WTC11 (cell line): Measurements from ENCODE around the gene TSPAN9. TPM values are rescaled to one million over a fixed set of nuclear protein-coding genes. Genes with fewer than 3 reads are reported as not detected.

Source experiments
- ATAC-seq: fragments of 200-7000 bp; cut with Tn5 transposase; 2 replicates; pipeline ENCODE4 v1.10.0; 2021; ENCODE audit warnings: mild to moderate bottlenecking, moderate library complexity
- CTCF ChIA-PET: fragments of 300-600 bp; sonication (Branson Sonifier 250); formaldehyde crosslinking; loops from one replicate; lab custom pipeline; 2021; ENCODE audit warnings: antibody characterized with exemption; lab: Charles Lee
- POLR2A ChIA-PET: fragments of 350-600 bp; sonication (Branson Sonifier 250); formaldehyde crosslinking; loops from one replicate; lab custom pipeline; 2021; ENCODE audit warnings: antibody characterized with exemption; lab: Charles Lee
- DNase-seq: peaks from one replicate; pipeline ENCODE4 v3.0.0; 2021; ENCODE audit warnings: low spot score
- H3K27ac Mint-ChIP-seq: 2 replicates; pipeline ENCODE4 v1.8.0; 2021; ENCODE audit warnings: mixed read lengths
- H3K27me3 Mint-ChIP-seq: 2 replicates; pipeline ENCODE4 v1.8.0; 2021; ENCODE audit warnings: low read depth, mild to moderate bottlenecking, moderate library complexity, mixed read lengths
- H3K36me3 Mint-ChIP-seq: 2 replicates; pipeline ENCODE4 v1.8.0; 2021; ENCODE audit warnings: mixed read lengths
- H3K4me1 Mint-ChIP-seq: 2 replicates; pipeline ENCODE4 v1.8.0; 2022; ENCODE audit warnings: mixed read lengths
- H3K4me3 Mint-ChIP-seq: 2 replicates; pipeline ENCODE4 v1.8.0; 2021; ENCODE audit warnings: mild to moderate bottlenecking, moderate library complexity, mixed read lengths
- H3K9me3 Mint-ChIP-seq: 2 replicates; pipeline ENCODE4 v1.8.0; 2021; ENCODE audit warnings: mixed read lengths
- ATF3 ChIP-seq: sonication (generic); formaldehyde crosslinking; conservative IDR thresholded peaks from 2 replicates; pipeline ENCODE4 v1.8.1; 2022; ENCODE audit warnings: mild to moderate bottlenecking, missing genetic modification reagents
- EMX1 ChIP-seq: fragments of 250-450 bp; sonication (Bioruptor Pico); IDR thresholded peaks from 2 replicates; pipeline ENCODE4 v1.8.0; 2021; ENCODE audit warnings: mild to moderate bottlenecking
- GTF2I ChIP-seq: fragments of 250-450 bp; sonication (Bioruptor Pico); conservative IDR thresholded peaks from 2 replicates; pipeline ENCODE4 v1.4.0; 2021; ENCODE audit warnings: mild to moderate bottlenecking
- IRF1 ChIP-seq: sonication (generic); formaldehyde crosslinking; IDR thresholded peaks from 2 replicates; pipeline ENCODE4 v1.8.0; 2023; ENCODE audit warnings: missing genetic modification reagents
- IRF2 ChIP-seq: sonication (generic); formaldehyde crosslinking; IDR thresholded peaks from 2 replicates; pipeline ENCODE4 v1.8.0; 2022; ENCODE audit warnings: low read depth, missing genetic modification reagents, borderline replicate concordance
- JAZF1 ChIP-seq: fragments of 250-450 bp; sonication (Bioruptor Pico); IDR thresholded peaks from 2 replicates; pipeline ENCODE4 v1.9.0; 2021; ENCODE audit warnings: moderate library complexity, mild to moderate bottlenecking, inconsistent platforms
- JUN ChIP-seq: sonication (generic); formaldehyde crosslinking; IDR thresholded peaks from 2 replicates; pipeline ENCODE4 v1.8.0; 2023; ENCODE audit warnings: mild to moderate bottlenecking, missing genetic modification reagents
- MAX ChIP-seq: sonication (generic); formaldehyde crosslinking; IDR thresholded peaks from 2 replicates; pipeline ENCODE4 v1.8.0; 2022; ENCODE audit warnings: mild to moderate bottlenecking, missing genetic modification reagents
- MXD4 ChIP-seq: fragments of 250-450 bp; sonication (Bioruptor Pico); IDR thresholded peaks from 2 replicates; pipeline ENCODE4 v1.8.0; 2021; ENCODE audit warnings: mild to moderate bottlenecking, moderate library complexity, borderline replicate concordance
- NFE2L1 ChIP-seq: sonication (generic); formaldehyde crosslinking; IDR thresholded peaks from 2 replicates; pipeline ENCODE4 v1.8.1; 2023; ENCODE audit warnings: missing genetic modification reagents
- NFYB ChIP-seq: sonication (generic); formaldehyde crosslinking; conservative IDR thresholded peaks from 2 replicates; pipeline ENCODE4 v1.8.0; 2022; ENCODE audit warnings: low read depth, missing genetic modification reagents
- NR3C1 ChIP-seq: sonication (generic); formaldehyde crosslinking; conservative IDR thresholded peaks from 2 replicates; pipeline ENCODE4 v1.8.1; 2023; ENCODE audit warnings: low read depth, mild to moderate bottlenecking, missing genetic modification reagents
- SOX15 ChIP-seq: fragments of 250-450 bp; sonication (Bioruptor Pico); IDR thresholded peaks from 2 replicates; pipeline ENCODE4 v1.9.0; 2021; ENCODE audit warnings: mild to moderate bottlenecking
- TEAD1 ChIP-seq: sonication (generic); formaldehyde crosslinking; IDR thresholded peaks from 2 replicates; pipeline ENCODE4 v1.8.0; 2022; ENCODE audit warnings: mild to moderate bottlenecking, missing genetic modification reagents
- USF1 ChIP-seq: sonication (generic); formaldehyde crosslinking; IDR thresholded peaks from 2 replicates; pipeline ENCODE4 v1.8.0; 2022; ENCODE audit warnings: mild to moderate bottlenecking, missing genetic modification reagents
- ZBTB21 ChIP-seq: sonication (generic); formaldehyde crosslinking; IDR thresholded peaks from 2 replicates; pipeline ENCODE4 v1.8.1; 2023; ENCODE audit warnings: mild to moderate bottlenecking, missing genetic modification reagents, borderline replicate concordance
- ZNF121 ChIP-seq: sonication (generic); formaldehyde crosslinking; IDR thresholded peaks from 2 replicates; pipeline ENCODE4 v1.8.0; 2023; ENCODE audit warnings: missing genetic modification reagents
- ZNF232 ChIP-seq: sonication (generic); formaldehyde crosslinking; IDR thresholded peaks from 2 replicates; pipeline ENCODE4 v1.8.0; 2022; ENCODE audit warnings: mild to moderate bottlenecking, missing genetic modification reagents
- ZNF263 ChIP-seq: sonication (generic); formaldehyde crosslinking; IDR thresholded peaks from 2 replicates; pipeline ENCODE4 v1.8.1; 2022; ENCODE audit warnings: low read depth, mild to moderate bottlenecking, moderate library complexity, missing genetic modification reagents
- ZNF317 ChIP-seq: sonication (generic); formaldehyde crosslinking; IDR thresholded peaks from 2 replicates; pipeline ENCODE4 v1.8.1; 2023; ENCODE audit warnings: low read depth, mild to moderate bottlenecking, moderate library complexity, missing genetic modification reagents, borderline replicate concordance
- ZNF512 ChIP-seq: sonication (generic); formaldehyde crosslinking; IDR thresholded peaks from 2 replicates; pipeline ENCODE4 v1.8.1; 2022; ENCODE audit warnings: missing genetic modification reagents, borderline replicate concordance
- total RNA-seq: library from RNA; stranded (reverse); gene quantifications from 3 replicates; pipeline ENCODE4 v1.2.3, GENCODE V29; 2021

The TSPAN9 gene
- total RNA-seq, 1 experiment from 2014 or later: 27.6 TPM

- ATAC-seq (no peak), DNase-seq (no peak)
- Mint-ChIP-seq H3K27ac (no peak overlapping the region), H3K4me1 (peaks cover 37% of the 10 kb centered on the region), H3K4me3 (no peak overlapping the region), H3K9me3 (no peaks in the 10 kb centered on the region), H3K27me3 (peaks cover 25% of the 10 kb centered on the region), H3K36me3 (no peaks in the 10 kb centered on the region)
- ChIA-PET POLR2A (no interaction called here), CTCF (interaction anchor here (0.6 to 8.1 kb wide), 5 partner anchors 24 to 344 kb away, joined by 3 to 243 read pairs (median 3); no protein-coding TSS in a partner anchor)
- no peak for TF ChIP-seq EMX1 (CRISPR knock-in tag)
- TF ChIP-seq ZNF263: no peak
- no peak for TF ChIP-seq SOX15 (CRISPR knock-in tag)
- no peak for TF ChIP-seq JAZF1 (CRISPR knock-in tag)
- TF ChIP-seq ATF3 (CRISPR knock-in tag): no peak
- TF ChIP-seq TEAD1 (CRISPR knock-in tag): no peak
- no peak for TF ChIP-seq IRF1 (CRISPR knock-in tag)
- TF ChIP-seq NR3C1 (CRISPR knock-in tag): no peak
- TF ChIP-seq USF1 (CRISPR knock-in tag): no peak
- TF ChIP-seq ZNF232: no peak
- no peak for TF ChIP-seq MXD4 (CRISPR knock-in tag)
- TF ChIP-seq NFE2L1 (CRISPR knock-in tag): no peak
- TF ChIP-seq ZNF317: no peak
- TF ChIP-seq ZBTB21 (CRISPR knock-in tag): no peak
- no peak for TF ChIP-seq JUN (CRISPR knock-in tag)
- TF ChIP-seq MAX (CRISPR knock-in tag): no peak
- no peak for TF ChIP-seq NFYB (CRISPR knock-in tag)
- no peak for TF ChIP-seq ZNF512
- TF ChIP-seq IRF2: no peak
- TF ChIP-seq, all 79 proteins: peak for 0
Measured at GRCh38 chr12:3204730-3205531, 127.8 kb downstream of the TSPAN9 start.

- Mint-ChIP-seq H3K9me3 (no peaks in the 10 kb centered on the region), H3K36me3 (no peaks in the 10 kb centered on the region), H3K4me1 (peaks cover 37% of the 10 kb centered on the region), H3K4me3 (no peak overlapping the region), H3K27ac (no peak overlapping the region), H3K27me3 (peaks cover 18% of the 10 kb centered on the region)
- ChIA-PET CTCF (interaction anchor here (1.0 to 8.1 kb wide), 7 partner anchors 25 to 133 kb away, joined by 3 to 243 read pairs (median 19); no protein-coding TSS in a partner anchor), POLR2A (no interaction called here)
- TF ChIP-seq ZNF121 (no peak), GTF2I (no peak)
- DNase-seq (no peak), ATAC-seq (no peak)
Measured at GRCh38 chr12:3205742-3206519, 128.8 kb downstream of the TSPAN9 start.
